ENCODE measurements around the gene NISCH. TPM values are rescaled to one million over a fixed set of nuclear protein-coding genes. Genes with fewer than 3 reads are reported as not detected.

The NISCH gene
- total RNA-seq, 1 experiment from 2014 or later, result 63.4 TPM

DNA sequence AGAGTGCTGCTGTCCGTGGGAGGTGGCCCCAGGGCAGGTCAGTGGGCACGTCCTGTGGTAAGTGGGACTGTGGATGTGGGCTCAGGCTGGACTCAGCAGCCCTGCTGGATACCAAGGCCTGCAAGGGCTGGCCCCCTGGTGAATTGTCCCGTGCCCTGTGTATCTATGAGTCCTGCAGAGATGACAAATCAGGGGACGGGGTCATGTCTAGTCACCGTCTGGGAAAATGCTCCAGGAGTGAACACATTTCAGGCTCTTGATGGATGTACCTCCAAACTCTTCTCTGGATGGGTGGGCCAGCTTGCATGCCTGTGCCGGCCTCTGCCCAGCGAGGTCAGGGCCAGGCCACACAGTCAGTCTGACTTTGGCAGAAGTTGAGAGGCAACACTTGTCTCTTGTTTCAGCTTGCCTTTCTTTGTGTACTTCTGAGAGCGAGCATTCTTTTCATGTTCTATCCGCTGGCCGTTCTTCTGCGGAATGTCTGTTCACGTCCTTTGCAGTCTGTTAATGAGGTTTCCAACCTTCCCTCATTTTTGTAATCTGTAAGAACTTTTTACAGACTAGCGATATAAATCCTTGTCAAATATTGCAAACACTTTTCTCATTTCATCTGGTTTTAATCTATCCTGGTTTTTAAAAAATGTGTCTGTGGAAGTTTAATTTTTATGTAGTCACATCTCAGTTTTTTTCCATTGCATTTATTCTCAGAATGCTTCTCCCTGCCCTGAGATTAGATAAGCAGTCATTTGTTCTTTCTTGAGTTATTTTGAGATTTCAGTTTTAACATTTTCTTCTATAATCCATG is 28.4 kb downstream of the NISCH start:
- H3K4me3 ChIP-seq (ENCODE audit: low read depth in 2 of 2, low read length in 2 of 2), result no peak overlapping the region
- no peaks in the 10 kb centered on the region for H3K9me3 ChIP-seq (ENCODE audit: control insufficient read depth, insufficient read depth, low read depth, low read length)
- H3K27ac ChIP-seq (ENCODE audit: low read length), result no peak overlapping the region
- no peaks in the 10 kb centered on the region for H3K4me1 ChIP-seq (ENCODE audit: control insufficient read depth, insufficient read depth, low read length)
- no peaks in the 10 kb centered on the region for H3K36me3 ChIP-seq (ENCODE audit: control insufficient read depth, insufficient read depth, low read length)
- in situ Hi-C loops (cut with HindIII; ENCODE audit: low pct_unique_long_range_greater_than_20kb, low sequenced_read_pairs), result no loop called here
- intact Hi-C loops (cut with micrococcal nuclease; ENCODE audit: unreplicated experiment), result no loop called here
- no peak for ATAC-seq
- POLR2A ChIA-PET, result no interaction called here
- H3K27me3 ChIP-seq (ENCODE audit: control insufficient read depth, insufficient read depth, low read length), result no peaks in the 10 kb centered on the region
- CTCF ChIA-PET, result no interaction called here
- TF ChIP-seq, protein P1, sequence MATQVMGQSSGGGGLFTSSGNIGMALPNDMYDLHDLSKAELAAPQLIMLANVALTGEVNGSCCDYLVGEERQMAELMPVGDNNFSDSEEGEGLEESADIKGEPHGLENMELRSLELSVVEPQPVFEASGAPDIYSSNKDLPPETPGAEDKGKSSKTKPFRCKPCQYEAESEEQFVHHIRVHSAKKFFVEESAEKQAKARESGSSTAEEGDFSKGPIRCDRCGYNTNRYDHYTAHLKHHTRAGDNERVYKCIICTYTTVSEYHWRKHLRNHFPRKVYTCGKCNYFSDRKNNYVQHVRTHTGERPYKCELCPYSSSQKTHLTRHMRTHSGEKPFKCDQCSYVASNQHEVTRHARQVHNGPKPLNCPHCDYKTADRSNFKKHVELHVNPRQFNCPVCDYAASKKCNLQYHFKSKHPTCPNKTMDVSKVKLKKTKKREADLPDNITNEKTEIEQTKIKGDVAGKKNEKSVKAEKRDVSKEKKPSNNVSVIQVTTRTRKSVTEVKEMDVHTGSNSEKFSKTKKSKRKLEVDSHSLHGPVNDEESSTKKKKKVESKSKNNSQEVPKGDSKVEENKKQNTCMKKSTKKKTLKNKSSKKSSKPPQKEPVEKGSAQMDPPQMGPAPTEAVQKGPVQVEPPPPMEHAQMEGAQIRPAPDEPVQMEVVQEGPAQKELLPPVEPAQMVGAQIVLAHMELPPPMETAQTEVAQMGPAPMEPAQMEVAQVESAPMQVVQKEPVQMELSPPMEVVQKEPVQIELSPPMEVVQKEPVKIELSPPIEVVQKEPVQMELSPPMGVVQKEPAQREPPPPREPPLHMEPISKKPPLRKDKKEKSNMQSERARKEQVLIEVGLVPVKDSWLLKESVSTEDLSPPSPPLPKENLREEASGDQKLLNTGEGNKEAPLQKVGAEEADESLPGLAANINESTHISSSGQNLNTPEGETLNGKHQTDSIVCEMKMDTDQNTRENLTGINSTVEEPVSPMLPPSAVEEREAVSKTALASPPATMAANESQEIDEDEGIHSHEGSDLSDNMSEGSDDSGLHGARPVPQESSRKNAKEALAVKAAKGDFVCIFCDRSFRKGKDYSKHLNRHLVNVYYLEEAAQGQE (IDR thresholded peaks at IDR 0.05; ENCODE audit: insufficient read depth in 1 of 2, low read depth in 2 of 2, low read length in 1 of 2), result no peak
- TF ChIP-seq POLR2AphosphoS5 (IDR thresholded peaks at IDR 0.05; ENCODE audit: low read depth, low read length), result no peak
- TF ChIP-seq SIN3A (IDR thresholded peaks at IDR 0.05; ENCODE audit: borderline replicate concordance, insufficient read depth, low read depth, low read length), result no peak
- no peak for TF ChIP-seq TCF7L2 (IDR thresholded peaks at IDR 0.05; ENCODE audit: low read depth, low read length)
- TF ChIP-seq, protein P2, sequence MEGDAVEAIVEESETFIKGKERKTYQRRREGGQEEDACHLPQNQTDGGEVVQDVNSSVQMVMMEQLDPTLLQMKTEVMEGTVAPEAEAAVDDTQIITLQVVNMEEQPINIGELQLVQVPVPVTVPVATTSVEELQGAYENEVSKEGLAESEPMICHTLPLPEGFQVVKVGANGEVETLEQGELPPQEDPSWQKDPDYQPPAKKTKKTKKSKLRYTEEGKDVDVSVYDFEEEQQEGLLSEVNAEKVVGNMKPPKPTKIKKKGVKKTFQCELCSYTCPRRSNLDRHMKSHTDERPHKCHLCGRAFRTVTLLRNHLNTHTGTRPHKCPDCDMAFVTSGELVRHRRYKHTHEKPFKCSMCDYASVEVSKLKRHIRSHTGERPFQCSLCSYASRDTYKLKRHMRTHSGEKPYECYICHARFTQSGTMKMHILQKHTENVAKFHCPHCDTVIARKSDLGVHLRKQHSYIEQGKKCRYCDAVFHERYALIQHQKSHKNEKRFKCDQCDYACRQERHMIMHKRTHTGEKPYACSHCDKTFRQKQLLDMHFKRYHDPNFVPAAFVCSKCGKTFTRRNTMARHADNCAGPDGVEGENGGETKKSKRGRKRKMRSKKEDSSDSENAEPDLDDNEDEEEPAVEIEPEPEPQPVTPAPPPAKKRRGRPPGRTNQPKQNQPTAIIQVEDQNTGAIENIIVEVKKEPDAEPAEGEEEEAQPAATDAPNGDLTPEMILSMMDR (IDR thresholded peaks at IDR 0.05), result no peak
- BruUV-seq (replicated peaks), result no TSS peak
- no peak for DNase-seq (ENCODE audit: low read depth, low spot score)

DNA sequence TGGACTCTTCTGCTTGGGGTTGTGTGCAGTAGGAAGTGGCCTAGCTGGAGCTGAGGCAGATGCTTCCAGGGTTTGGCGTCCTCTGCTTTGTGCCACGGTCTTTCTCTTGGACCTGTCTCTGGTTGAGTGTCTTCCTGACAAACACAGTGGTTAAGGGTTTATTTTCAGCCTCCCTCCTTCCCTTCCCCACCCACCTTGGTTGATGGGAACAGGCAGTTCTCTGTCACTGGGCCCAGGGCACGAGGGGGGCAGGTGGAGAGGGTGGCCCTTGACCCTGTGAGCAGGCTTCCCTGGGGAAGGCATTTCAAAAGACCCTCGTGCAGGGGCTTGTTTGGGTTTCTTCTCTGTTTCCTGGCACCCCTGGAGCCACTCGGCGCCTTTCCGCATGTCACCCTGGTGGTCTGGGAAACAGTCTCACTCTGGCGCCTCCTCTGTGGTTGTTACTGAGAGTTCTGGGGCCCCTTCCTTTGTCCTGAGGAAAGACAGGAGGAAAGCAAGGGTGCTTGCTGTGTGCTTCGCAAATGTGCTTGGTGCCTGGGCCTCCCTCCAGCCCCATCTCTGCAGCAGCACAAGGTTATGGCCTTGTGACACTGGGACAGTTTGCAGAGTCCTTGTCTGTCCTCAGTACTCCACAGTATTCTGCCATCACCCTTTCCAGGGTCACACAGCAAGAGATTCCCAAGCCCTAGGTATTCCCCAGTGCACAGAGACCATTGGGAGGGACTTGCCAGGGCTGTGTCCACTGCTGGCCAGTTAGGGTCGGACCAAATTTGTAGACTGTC is 29.5 kb downstream of the NISCH start:
- in situ Hi-C loops (cut with HindIII; ENCODE audit: low pct_unique_long_range_greater_than_20kb, low sequenced_read_pairs) (no loop called here), intact Hi-C loops (cut with micrococcal nuclease; ENCODE audit: unreplicated experiment) (no loop called here)
- Histone ChIP-seq H3K4me1 (ENCODE audit: control insufficient read depth, insufficient read depth, low read length) (no peaks in the 10 kb centered on the region), H3K9me3 (ENCODE audit: control insufficient read depth, insufficient read depth, low read depth, low read length) (no peaks in the 10 kb centered on the region), H3K27me3 (ENCODE audit: control insufficient read depth, insufficient read depth, low read length) (no peaks in the 10 kb centered on the region), H3K4me3 (ENCODE audit: low read depth in 2 of 2, low read length in 2 of 2) (no peak overlapping the region), H3K27ac (ENCODE audit: low read length) (no peak overlapping the region), H3K36me3 (ENCODE audit: control insufficient read depth, insufficient read depth, low read length) (no peaks in the 10 kb centered on the region)
- DNase-seq (ENCODE audit: low read depth, low spot score) (no peak), ATAC-seq (no peak)
- no TSS peak for BruUV-seq (replicated peaks)
- TF ChIP-seq SIN3A (IDR thresholded peaks at IDR 0.05; ENCODE audit: borderline replicate concordance, insufficient read depth, low read depth, low read length), result no peak
- TF ChIP-seq, protein P2 (IDR thresholded peaks at IDR 0.05), result no peak
- TF ChIP-seq POLR2AphosphoS5 (IDR thresholded peaks at IDR 0.05; ENCODE audit: low read depth, low read length), result no peak
- TF ChIP-seq, protein P1 (IDR thresholded peaks at IDR 0.05; ENCODE audit: insufficient read depth in 1 of 2, low read depth in 2 of 2, low read length in 1 of 2), result no peak
- TF ChIP-seq TCF7L2 (IDR thresholded peaks at IDR 0.05; ENCODE audit: low read depth, low read length), result no peak
- POLR2A ChIA-PET, result no interaction called here
- CTCF ChIA-PET, result no interaction called here

Measured in Panc1 (cell line).